Measurements from ENCODE around the gene EMILIN2.
"Not testable (repeated sequence)": the region's sequence is repeated elsewhere in the genome, so short reads cannot be mapped to it uniquely, and the experiment has no call there.

Gene EMILIN2

DNA sequence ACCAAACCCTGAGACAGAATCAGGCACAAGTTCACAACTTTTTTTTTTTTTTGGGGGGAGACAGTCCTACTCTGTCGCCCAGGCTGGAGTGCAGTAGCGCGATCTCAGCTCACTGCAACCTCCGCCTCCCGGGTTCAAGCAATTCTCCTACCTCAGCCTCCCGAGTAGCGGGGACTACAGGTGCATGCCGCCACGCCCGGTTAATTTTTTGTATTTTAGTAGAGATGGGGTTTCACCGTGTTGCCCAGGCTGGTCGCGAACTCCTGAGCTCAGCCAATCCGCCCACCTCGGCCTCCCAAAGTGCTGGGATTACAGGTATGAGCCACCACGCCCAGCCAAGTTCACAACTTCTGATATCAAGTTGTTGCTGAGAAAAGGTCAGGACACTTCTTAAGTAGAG is 68.7 kb downstream of the EMILIN2 start:
- not testable (repeated sequence) for DNase-seq (ENCODE audit: low read depth)

- no peak for DNase-seq (ENCODE audit: low read depth)
These were observed 69.4 kb downstream of the EMILIN2 start for GRCh38 chr18:2916184-2916583.

- no peak for DNase-seq (ENCODE audit: low read depth)
These were observed 70.6 kb downstream of the EMILIN2 start for GRCh38 chr18:2917259-2918047.

- DNase-seq (ENCODE audit: low read depth) = no peak
These were observed 72.2 kb downstream of the EMILIN2 start for GRCh38 chr18:2918761-2919550.

DNA sequence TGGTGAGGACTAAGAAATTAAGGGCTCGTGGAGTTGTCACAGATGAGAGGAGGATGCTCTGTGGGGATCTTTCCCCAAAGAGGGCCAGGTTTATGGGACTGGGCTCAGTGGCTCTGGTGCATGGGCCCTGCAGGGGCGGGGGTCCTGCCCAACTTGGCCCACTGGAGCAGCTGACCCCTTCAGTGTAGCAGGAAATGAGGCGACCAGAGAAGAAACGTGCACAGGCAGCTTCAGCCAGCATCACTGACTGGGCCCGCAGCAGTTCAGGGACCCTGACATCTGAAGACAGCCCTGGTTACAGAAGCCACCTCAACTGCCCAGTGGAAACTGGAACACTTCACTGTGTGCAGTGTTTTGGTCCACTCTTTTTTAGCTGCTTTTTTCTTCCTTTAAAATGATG is 72.8 kb downstream of the EMILIN2 start:
- DNase-seq (ENCODE audit: low read depth) = no peak

DNA sequence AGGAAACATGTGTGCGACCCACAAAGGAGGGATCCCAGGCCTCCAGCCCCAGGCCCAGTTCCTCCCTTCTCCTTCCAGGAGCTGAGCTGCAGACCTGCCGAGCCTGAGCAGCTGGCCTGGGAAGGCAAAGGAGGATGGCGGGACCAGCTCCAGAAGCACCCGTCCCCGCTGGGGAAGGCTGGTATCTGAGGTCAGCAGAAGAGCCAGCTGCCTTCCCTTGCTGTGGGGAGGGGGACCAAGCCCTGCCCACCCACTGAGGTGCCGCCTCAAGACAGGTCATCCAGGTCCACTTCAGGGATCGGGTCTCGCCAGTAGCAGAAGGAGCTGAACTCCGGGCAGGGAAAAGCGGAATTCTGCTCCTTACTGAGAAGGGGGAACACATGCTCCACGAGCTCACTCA is 73.2 kb downstream of the EMILIN2 start:
- DNase-seq (ENCODE audit: low read depth) = no peak

DNA sequence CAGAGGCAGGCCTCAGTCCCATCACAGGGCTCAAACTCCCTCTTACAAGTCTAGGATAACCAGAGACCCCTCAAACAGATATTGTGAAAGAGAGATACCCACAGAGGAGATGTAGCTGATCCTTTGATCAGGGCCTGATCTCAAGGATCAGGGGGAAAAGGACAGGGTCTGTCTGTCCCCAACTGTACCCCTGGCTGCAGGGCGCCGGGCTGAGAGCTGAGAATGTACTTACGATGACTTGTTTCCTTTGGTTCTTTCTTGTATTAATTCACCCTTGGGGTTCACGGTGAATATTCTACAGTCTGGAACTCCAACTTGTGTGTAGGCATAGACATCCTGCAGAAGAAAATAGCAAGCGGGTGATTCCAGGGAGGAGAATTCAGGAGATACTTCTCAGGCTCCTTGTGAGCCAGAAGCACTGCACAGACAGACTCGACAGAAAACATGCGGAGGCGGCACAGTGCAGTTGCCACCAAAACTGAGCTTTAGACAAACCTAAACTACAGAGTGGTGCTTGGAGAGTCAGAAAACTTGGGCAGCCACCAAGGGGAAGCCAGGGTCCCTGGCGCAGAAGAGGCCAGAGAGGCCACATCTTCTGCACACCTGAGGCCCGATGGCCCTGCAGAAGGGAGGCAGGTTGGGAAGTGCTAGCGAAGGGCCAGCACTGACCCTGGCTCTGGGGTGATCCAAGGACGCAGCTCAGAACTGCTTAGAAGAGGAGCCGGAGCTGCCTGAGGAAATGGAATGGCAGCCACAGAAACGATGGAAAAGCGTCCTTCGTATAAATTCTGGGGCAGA is 73.9 kb downstream of the EMILIN2 start:
- DNase-seq (ENCODE audit: low read depth) = no peak

GRCh38 chr18:2921778-2922177 is 75.0 kb downstream of the EMILIN2 start:
- DNase-seq (ENCODE audit: low read depth) = no peak

DNA sequence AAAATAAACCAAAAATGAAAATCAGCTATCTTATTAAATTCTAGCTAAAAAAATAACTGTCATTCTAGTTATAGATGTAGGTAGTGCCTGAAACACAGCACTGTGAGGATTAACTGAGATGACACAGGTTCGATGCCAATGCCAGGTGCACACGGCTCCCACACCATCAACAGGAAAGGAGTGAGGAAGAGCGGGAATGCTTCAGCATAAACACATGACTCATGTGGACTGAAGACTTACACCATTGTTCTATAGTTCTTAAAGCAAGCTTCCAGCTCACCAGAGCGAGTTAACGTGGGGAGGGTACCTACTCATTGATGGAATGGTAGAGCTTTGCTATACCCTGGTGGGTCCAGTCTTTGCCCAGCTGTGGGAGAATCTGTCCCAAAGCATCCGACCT is 76.7 kb downstream of the EMILIN2 start:
- DNase-seq (ENCODE audit: low read depth) = no peak

DNA sequence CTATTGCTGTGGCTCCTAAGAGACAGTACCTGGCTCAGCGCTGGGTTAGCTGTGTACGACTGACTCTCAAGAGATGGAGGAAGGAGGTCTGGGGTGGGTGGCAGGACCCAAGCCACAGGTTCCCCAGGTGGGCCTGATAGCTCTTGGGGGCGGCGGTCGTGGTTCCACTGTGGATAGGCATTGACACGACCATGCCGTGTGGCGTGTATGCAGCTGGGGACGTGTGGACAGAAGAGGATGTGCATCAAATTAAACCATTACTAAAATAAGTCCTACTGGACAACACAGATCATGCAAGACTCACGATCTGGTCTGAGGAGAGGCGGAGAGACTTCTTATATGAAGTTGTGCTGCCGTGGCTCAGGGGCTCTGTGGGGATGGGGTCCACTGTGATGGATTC is 78.1 kb downstream of the EMILIN2 start:
- DNase-seq (ENCODE audit: low read depth) = no peak

- DNase-seq (ENCODE audit: low read depth) = no peak
These were observed 79.7 kb downstream of the EMILIN2 start for GRCh38 chr18:2926528-2926927.

GRCh38 chr18:2927745-2928144 is 80.9 kb downstream of the EMILIN2 start:
- no peak for DNase-seq (ENCODE audit: low read depth)

DNA sequence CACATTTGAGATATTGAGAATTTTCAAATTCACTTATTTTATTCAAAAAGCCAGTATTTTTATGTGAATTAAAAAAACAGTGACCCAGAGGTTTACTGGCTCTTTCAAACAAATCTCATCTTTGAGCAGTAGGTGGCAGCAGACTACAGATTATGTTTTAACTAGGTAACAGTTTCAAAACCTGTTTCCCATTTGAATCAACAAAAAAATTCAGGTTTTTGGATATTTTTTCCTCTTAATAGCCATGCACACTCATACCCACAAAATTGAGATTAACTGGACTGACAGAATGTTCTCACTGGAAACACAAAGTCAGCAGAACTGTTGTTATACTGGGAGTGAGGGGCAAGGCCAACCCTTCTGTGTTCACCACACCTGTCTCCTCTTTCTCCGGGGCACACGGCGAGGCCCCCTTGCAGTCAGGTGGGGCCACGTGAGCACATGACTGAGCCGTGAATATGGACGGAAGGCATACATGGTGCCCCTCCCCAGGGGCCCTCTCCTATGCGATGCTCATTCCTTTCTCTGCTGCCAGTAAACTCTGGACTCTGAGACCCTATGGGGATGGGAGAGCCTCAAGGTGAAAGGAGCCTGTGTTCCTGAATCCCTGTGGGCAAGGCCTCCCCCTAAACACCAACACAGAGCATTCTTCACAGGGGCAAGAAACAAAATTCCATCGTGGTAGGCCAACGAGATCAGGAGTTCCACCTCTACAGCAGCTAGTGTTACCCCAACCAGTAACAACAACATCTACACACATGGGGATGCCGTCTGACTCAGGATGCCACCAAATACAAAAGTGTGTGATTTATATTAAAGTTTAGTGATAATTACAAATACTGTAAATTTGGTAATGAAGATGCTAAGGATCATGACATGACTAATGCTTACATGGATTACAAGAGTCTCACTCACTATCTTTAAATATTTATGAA is 85.7 kb downstream of the EMILIN2 start:
- DNase-seq (ENCODE audit: low read depth) = no peak

DNA sequence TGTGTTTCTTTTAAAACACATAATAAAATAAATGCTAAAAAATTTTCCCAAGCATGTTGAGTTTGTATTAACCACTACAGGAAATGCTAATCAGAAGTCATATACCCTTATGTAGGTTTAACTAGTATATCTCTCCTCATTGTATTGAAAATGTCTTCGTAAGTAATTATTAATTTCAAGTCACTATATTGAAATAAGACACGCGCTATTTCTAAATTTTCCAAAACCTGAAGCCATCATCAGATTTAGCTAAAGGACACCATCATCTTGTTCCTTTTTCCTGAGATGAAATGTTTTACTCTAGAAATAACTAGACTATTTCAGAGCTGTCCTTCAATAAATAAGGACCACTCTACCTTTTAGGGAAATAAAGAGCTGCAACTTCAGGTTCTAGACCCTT is 87.2 kb downstream of the EMILIN2 start:
- no peak for DNase-seq (ENCODE audit: low read depth)

DNA sequence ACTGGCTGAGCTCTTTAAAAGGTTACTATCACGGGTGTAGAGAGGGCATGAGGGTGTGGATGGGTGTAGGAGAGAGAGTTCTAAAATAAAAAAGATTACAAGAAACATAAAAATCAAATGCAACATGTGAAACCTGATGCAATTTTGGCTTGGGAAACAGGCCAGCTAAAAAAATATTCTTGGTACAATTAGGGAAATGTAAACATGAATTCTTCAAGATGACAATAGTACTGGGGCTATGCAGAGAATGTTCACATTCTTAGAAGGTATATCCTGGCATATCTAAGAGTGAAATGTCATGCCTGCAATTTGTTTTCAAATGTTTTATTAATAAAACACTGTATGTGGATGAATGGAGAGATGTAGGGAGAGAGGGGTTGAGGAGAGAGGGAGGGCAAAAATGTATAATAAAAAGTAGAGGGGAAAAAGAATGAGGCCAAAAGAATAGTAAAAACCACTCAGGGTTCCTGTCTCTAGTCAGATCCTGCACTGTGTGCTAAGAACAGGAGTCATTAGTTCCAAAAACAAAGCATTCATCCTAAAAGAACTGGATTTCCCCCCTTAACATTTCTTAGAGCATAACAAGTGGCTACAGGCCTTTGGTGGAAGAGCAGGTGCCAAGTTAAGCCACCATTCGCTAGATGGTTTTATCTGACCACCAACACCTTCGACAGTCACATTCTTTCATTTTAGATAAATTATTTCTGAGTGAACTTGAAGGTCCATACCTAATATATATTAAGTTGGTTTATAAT is 88.8 kb downstream of the EMILIN2 start:
- DNase-seq (ENCODE audit: low read depth) = no peak

DNA sequence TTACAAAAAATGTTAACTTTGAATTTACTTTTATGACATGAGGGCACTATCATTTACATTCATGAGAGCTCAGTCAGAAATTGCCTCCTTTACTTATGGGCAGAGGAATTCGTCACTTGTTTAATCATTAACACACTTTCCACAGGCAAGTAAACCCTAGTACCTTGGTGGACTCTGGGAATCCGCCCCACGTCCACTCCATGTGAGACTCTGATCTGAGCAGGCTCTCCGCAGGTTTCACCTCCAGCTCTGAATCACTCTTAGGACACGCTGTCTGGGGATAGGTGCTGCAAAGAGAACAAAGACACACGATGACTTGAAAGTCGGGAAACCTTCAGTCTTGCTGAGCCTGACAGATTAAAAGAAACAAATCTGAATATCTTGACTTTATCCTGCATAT is 92.5 kb downstream of the EMILIN2 start:
- DNase-seq (ENCODE audit: low read depth) = no peak

DNA sequence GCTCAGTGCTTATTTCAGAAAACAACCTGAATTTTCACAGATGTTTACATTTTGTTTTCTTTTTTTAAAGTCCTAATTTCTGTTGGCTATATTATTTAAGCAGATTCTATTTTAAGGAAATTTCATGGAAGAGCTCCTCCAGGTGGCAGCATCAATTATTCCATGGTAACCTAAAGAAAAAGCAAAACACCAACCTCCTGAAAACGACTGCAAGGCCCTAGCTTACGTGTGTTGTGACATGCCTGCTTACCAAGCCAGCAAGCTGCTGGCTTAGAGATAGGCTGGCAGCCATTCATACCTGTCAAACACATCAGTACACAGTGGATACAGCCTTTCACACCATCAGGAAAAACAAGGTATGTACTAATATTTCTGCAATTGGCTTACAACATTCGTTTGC is 101.2 kb downstream of the EMILIN2 start:
- no peak for DNase-seq (ENCODE audit: low read depth)

- no peak for DNase-seq (ENCODE audit: low read depth)
These were observed 105.8 kb downstream of the EMILIN2 start for GRCh38 chr18:2952605-2953004.

GRCh38 chr18:2953935-2954653 is 107.3 kb downstream of the EMILIN2 start:
- no peak for DNase-seq (ENCODE audit: low read depth)
